ENCODE results near the gene PPM1M. TPM values are rescaled to one million over a fixed set of nuclear protein-coding genes. Genes with fewer than 3 reads are reported as not detected.

Gene PPM1M
- total and polyA plus RNA-seq, 2 experiments from 2014 or later, result 21.6 to 35.7 TPM

DNA sequence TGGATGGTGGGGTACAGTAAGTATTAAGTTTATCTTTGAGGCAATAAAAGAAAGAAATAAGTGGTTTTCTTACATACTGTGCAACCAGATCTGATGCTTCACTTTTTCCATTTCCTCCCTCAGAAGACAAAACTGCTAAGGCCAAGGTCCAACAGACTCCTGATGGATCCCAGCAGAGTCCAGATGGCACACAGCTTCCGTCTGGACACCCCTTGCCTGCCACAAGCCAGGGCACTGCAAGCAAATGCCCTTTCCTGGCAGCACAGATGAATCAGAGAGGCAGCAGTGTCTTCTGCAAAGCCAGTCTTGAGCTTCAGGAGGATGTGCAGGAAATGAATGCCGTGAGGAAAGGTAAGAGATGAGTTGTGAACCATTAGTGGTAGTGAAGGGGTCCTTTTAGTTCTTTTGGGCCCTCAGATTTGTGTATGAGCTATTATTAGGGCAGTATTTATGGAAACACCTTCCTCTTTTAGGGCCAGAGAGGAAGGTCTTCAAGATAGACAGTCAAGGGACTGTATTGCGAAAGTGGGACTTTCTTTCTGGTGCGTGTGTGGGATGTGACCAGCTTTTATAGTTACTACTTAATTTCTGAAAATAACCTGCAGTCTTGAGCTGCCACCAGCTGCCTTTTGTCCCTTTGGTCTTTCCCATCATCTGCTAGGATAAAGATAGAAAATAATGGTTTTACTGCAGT is 43.0 kb upstream of the PPM1M start:
- 89 to 90% methylated on average over 4 of the region's 4 CpGs for WGBS, 2 experiments (ENCODE audit: low coverage in 1 of 2, low lambda C conversion rate in 2 of 2, missing lambda C conversion rate in 2 of 2)
- DNase-seq, result no peak
- H3K4me3 ChIP-seq, result no peak overlapping the region
- TF ChIP-seq EZH2 (IDR thresholded peaks at IDR 0.05; ENCODE audit: insufficient read depth, poor library complexity, severe bottlenecking) (no peak), EZH2phosphoT487 (IDR thresholded peaks at IDR 0.05; ENCODE audit: insufficient read depth, low read depth) (no peak)
- H3K4me1 ChIP-seq (ENCODE audit: insufficient read depth), result peaks cover 5% of the 10 kb centered on the region
- no peak overlapping the region for H2AFZ ChIP-seq
- H3K27me3 ChIP-seq (replicated peaks; ENCODE audit: insufficient read depth), result no peaks in the 10 kb centered on the region
- peaks cover 48% of the 10 kb centered on the region for H3K36me3 ChIP-seq (ENCODE audit: low read depth)
- H3K9me3 ChIP-seq (ENCODE audit: low read depth), result no peaks in the 10 kb centered on the region
- H3F3A ChIP-seq (ENCODE audit: insufficient read depth), result peaks cover 15% of the 10 kb centered on the region; the same call in 1 of the 2 replicates
- H3K9me2 ChIP-seq (ENCODE audit: insufficient read depth), result no peaks in the 10 kb centered on the region
- in situ Hi-C loops (cut with MboI), result no loop called here
- H3K79me2 ChIP-seq (ENCODE audit: insufficient read depth), result peaks cover 27% of the 10 kb centered on the region
- no peak overlapping the region for H3K4me2 ChIP-seq (ENCODE audit: unreplicated experiment)
- no peaks in the 10 kb centered on the region for H4K20me1 ChIP-seq (ENCODE audit: insufficient read depth)
- no peak overlapping the region for H3K9ac ChIP-seq
- no peak overlapping the region for H3K27ac ChIP-seq

DNA sequence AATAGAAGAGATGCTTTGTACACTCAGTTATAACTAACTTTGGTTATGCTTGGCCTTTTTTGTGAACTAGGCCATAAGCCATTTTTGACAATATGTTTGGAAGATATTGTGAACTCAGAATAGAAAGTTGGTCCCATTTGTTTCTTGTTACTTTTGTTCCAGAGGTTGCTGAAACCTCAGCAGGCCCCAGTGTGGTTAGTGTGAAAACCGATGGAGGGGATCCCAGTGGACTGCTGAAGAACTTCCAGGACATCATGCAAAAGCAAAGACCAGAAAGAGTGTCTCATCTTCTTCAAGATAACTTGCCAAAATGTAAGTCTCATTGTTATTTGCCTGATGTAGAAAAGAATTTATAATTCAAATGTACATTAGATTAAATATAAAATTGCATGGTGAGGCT is 41.9 kb upstream of the PPM1M start:
- peaks cover 60% of the 10 kb centered on the region for H3K36me3 ChIP-seq (ENCODE audit: low read depth)

DNA sequence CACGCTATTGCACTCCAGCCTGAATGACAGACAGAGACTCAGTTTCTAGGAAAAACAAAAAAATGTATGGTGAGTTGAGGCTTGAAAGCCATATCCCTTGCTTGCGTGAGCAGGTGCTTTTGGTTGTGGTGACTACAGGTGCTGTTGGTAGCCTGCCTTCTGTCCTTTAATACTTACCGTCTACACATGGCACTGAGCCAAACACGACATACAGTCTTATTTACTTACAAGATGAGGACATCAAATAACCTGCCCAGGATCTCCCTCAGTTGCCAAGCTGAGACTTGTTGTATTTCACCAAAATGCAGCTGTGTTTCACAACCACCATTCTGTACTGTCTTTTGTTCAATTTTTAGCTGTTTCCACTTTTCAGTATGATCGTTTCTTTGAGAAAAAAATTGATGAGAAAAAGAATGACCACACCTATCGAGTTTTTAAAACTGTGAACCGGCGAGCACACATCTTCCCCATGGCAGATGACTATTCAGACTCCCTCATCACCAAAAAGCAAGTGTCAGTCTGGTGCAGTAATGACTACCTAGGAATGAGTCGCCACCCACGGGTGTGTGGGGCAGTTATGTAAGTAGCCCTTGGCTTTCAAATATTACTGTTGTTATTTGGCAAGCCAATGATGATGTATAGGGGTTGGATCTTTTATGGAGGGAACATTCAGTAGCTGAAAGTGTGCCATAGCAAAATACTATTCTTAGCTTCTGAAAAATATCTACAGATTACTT is 41.1 kb upstream of the PPM1M start:
- Histone ChIP-seq H3K9me3 (ENCODE audit: low read depth) (no peaks in the 10 kb centered on the region), H3K9ac (no peak overlapping the region), H2AFZ (no peak overlapping the region), H3K9me2 (ENCODE audit: insufficient read depth) (no peaks in the 10 kb centered on the region), H3K4me2 (ENCODE audit: unreplicated experiment) (no peak overlapping the region), H3K4me3 (no peak overlapping the region), H4K20me1 (ENCODE audit: insufficient read depth) (no peaks in the 10 kb centered on the region), H3F3A (ENCODE audit: insufficient read depth) (peaks cover 15% of the 10 kb centered on the region; the same call in 1 of the 2 replicates), H3K4me1 (ENCODE audit: insufficient read depth) (no peaks in the 10 kb centered on the region), H3K27ac (no peak overlapping the region), H3K36me3 (ENCODE audit: low read depth) (peaks cover 66% of the 10 kb centered on the region), H3K27me3 (replicated peaks; ENCODE audit: insufficient read depth) (no peaks in the 10 kb centered on the region), H3K79me2 (ENCODE audit: insufficient read depth) (peaks cover 11% of the 10 kb centered on the region)
- in situ Hi-C loops (cut with MboI), result no loop called here
- 71 to 72% methylated on average over 10 of the region's 10 CpGs for WGBS, 2 experiments (ENCODE audit: low coverage in 1 of 2, low lambda C conversion rate in 2 of 2, missing lambda C conversion rate in 2 of 2)
- TF ChIP-seq EZH2phosphoT487 (IDR thresholded peaks at IDR 0.05; ENCODE audit: insufficient read depth, low read depth), result no peak
- no peak for TF ChIP-seq EZH2 (IDR thresholded peaks at IDR 0.05; ENCODE audit: insufficient read depth, poor library complexity, severe bottlenecking)
- DNase-seq, result peak; percentile 55

More for the DNA sequence above, 41.9 kb upstream of the PPM1M start:
- Histone ChIP-seq H3K9ac (no peak overlapping the region), H3K79me2 (ENCODE audit: insufficient read depth) (peaks cover 19% of the 10 kb centered on the region), H3K27ac (no peak overlapping the region), H3K4me2 (ENCODE audit: unreplicated experiment) (no peak overlapping the region), H3K4me1 (ENCODE audit: insufficient read depth) (peaks cover 3% of the 10 kb centered on the region; the same call in 1 of the 2 replicates), H2AFZ (no peak overlapping the region), H3K9me3 (ENCODE audit: low read depth) (no peaks in the 10 kb centered on the region), H3K9me2 (ENCODE audit: insufficient read depth) (no peaks in the 10 kb centered on the region), H3F3A (ENCODE audit: insufficient read depth) (peaks cover 15% of the 10 kb centered on the region; the same call in 1 of the 2 replicates), H3K27me3 (replicated peaks; ENCODE audit: insufficient read depth) (no peaks in the 10 kb centered on the region), H4K20me1 (ENCODE audit: insufficient read depth) (no peaks in the 10 kb centered on the region), H3K4me3 (no peak overlapping the region)
- TF ChIP-seq EZH2 (IDR thresholded peaks at IDR 0.05; ENCODE audit: insufficient read depth, poor library complexity, severe bottlenecking) (no peak), EZH2phosphoT487 (IDR thresholded peaks at IDR 0.05; ENCODE audit: insufficient read depth, low read depth) (no peak)
- no peak for DNase-seq
- 0 to 7% methylated on average over 1 of the region's 1 CpG for WGBS, 2 experiments (ENCODE audit: low coverage in 1 of 2, low lambda C conversion rate in 2 of 2, missing lambda C conversion rate in 2 of 2)
- in situ Hi-C loops (cut with MboI), result no loop called here

DNA sequence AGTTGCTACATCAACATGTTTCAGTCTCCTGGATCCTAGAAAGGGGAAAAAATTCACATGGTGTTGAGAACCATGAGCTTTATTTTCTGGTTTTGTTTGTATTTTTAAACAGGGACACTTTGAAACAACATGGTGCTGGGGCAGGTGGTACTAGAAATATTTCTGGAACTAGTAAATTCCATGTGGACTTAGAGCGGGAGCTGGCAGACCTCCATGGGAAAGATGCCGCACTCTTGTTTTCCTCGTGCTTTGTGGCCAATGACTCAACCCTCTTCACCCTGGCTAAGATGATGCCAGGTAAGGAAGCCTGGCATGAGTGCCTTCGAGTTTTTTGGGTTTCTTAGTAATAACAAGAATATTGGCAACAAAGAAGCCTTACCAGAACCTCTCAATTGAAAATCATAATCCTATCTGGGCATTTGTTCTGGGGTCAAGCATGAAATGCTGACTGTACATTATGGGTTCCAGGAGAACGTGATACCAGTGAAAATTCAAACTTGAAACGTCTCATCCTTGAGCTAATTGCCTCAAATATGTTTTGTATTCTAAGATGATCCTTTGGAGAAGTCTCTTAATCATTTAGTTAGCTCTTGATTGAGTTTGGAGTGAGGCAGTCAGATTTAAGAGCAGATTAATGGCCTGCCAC is 39.7 kb upstream of the PPM1M start:
- H2AFZ ChIP-seq, result no peak overlapping the region
- H4K20me1 ChIP-seq (ENCODE audit: insufficient read depth), result no peaks in the 10 kb centered on the region
- no peaks in the 10 kb centered on the region for H3K4me1 ChIP-seq (ENCODE audit: insufficient read depth)
- DNase-seq, result no peak
- H3F3A ChIP-seq (ENCODE audit: insufficient read depth), result 0 out of 2 replicates have a peak, but pooled peaks cover 9% of the 10 kb centered on the region
- H3K9me2 ChIP-seq (ENCODE audit: insufficient read depth), result no peaks in the 10 kb centered on the region
- no peaks in the 10 kb centered on the region for H3K9me3 ChIP-seq (ENCODE audit: low read depth)
- peaks cover 78% of the 10 kb centered on the region for H3K36me3 ChIP-seq (ENCODE audit: low read depth)
- in situ Hi-C loops (cut with MboI), result no loop called here
- no peak overlapping the region for H3K9ac ChIP-seq
- WGBS, 2 experiments (ENCODE audit: low coverage in 1 of 2, low lambda C conversion rate in 2 of 2, missing lambda C conversion rate in 2 of 2), result 81 to 82% methylated on average over 6 of the region's 6 CpGs
- H3K27ac ChIP-seq, result no peak overlapping the region
- TF ChIP-seq EZH2phosphoT487 (IDR thresholded peaks at IDR 0.05; ENCODE audit: insufficient read depth, low read depth) (no peak), EZH2 (IDR thresholded peaks at IDR 0.05; ENCODE audit: insufficient read depth, poor library complexity, severe bottlenecking) (no peak)
- H3K79me2 ChIP-seq (ENCODE audit: insufficient read depth), result no peaks in the 10 kb centered on the region
- H3K27me3 ChIP-seq (replicated peaks; ENCODE audit: insufficient read depth), result no peaks in the 10 kb centered on the region
- no peak overlapping the region for H3K4me3 ChIP-seq
- H3K4me2 ChIP-seq (ENCODE audit: unreplicated experiment), result no peak overlapping the region
